Activated CD4-positive, CD25-positive, alpha-beta regulatory T cell treated with anti-CD3 and anti-CD28 coated beads, Interleukin-2, amount 50 U/mL, for 24 hours (primary cell): ENCODE measurements around the gene SOWAHA.

Experiments
- ATAC-seq, 2 donors: fragments of 150-1000 bp; cut with Tn5 transposase; one replicate each; pipeline ENCODE4 v1.10.0; 2021; ENCODE audit warnings: mild to moderate bottlenecking in 1 of 2, moderate library complexity in 1 of 2

Gene SOWAHA

DNA sequence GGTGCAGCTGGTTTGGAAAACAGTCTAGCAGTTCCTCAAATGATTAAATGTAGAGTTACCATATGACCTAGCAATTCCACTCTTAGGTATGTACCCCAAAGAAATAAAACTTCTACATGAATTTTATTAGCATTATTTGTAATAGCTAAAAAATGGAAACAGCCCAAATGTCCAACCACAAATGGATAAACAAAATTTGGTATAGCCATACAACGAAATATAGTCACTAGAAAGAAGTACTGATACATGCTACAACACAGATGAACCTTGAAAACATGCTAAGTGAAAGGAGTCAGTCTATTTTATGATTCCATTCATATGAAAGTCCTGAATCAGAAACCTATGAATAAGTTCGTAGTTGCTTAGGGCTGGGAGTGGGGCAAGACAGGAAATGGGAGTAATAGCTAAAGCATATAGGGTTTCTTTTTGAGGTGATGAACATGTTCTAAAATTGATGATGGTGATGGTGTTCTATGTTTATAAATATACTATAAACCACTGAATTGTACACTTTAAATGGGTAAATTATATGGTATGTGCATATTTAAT, 46.9 kb downstream of the SOWAHA start:
- ATAC-seq: no peak

DNA sequence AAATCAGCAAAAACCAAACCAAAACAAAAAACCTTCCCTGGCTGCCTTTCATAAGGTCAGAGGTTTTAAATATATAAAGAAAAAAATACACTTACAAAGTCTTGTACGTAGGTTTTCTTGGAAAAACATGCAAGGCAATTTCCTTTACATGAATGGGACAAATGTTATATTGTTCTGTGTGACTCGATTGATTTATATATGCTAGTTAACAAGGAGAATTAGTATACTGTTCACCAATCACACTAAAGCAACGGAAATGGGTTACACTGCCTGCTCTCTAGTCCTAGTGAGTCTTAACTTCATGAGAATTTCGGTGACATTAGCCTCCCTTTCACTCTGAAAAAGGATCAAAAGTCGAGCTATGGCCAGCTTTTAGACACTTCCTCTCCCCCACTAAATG, 47.6 kb downstream of the SOWAHA start:
- ATAC-seq: no peak

GRCh38 chr5:132865668-132866341, 52.7 kb downstream of the SOWAHA start:
- peak; percentile 5 to 7 for ATAC-seq
